NOMO-1 treated with dmso at 0.1 percent for 144 hours (cell line): ENCODE measurements around the gene TTC34.

ENCODE experiments used
- DNase-seq: peaks from one replicate; lab custom pipeline; 2025; ENCODE audit not compliant: unreplicated experiment; lab: John Stamatoyannopoulos, UW

The TTC34 gene

GRCh38 chr1:2643414-2644077 lies 157.9 kb downstream of the TTC34 start:
- no peak for DNase-seq

- peak; percentile 89 for DNase-seq
Measured at GRCh38 chr1:2642560-2643413, 158.7 kb downstream of the TTC34 start.

- no peak for DNase-seq
Measured at GRCh38 chr1:2642131-2642559, 159.3 kb downstream of the TTC34 start.

GRCh38 chr1:2641381-2642130 lies 159.9 kb downstream of the TTC34 start:
- no peak for DNase-seq

- DNase-seq = no peak
Measured at GRCh38 chr1:2640626-2641025, 160.9 kb downstream of the TTC34 start.

GRCh38 chr1:2639607-2640521 lies 161.6 kb downstream of the TTC34 start:
- DNase-seq = no peak

GRCh38 chr1:2639203-2639602 lies 162.3 kb downstream of the TTC34 start:
- no peak for DNase-seq

GRCh38 chr1:2638466-2639115 lies 162.9 kb downstream of the TTC34 start:
- DNase-seq = no peak

- no peak for DNase-seq
Measured at GRCh38 chr1:2637442-2638145, 163.9 kb downstream of the TTC34 start.

GRCh38 chr1:2636733-2637132 lies 164.8 kb downstream of the TTC34 start:
- no peak for DNase-seq

- DNase-seq = no peak
Measured at GRCh38 chr1:2635361-2636010, 166.0 kb downstream of the TTC34 start.

- DNase-seq = no peak
Measured at GRCh38 chr1:2633936-2634491, 167.5 kb downstream of the TTC34 start.

GRCh38 chr1:2633366-2633935 lies 168.0 kb downstream of the TTC34 start:
- DNase-seq = no peak

- DNase-seq = no peak
Measured at GRCh38 chr1:2632561-2633361, 168.7 kb downstream of the TTC34 start, which contains the start of gene MMEL1. MMEL1 (minus strand) TSS chr1:2633016; CDS start chr1:2629484, 3,532 bp downstream.

GRCh38 chr1:2632051-2632430 lies 169.5 kb downstream of the TTC34 start:
- no peak for DNase-seq

- no peak for DNase-seq
Measured at GRCh38 chr1:2631136-2632050, 170.1 kb downstream of the TTC34 start.
